Coronary artery (tissue), 2 donors: ENCODE results near the gene SIX4.
A peak's percentile ranks its signal among the peaks of the same experiment; 100 is the strongest.
"Not testable (repeated sequence)": the region's sequence is repeated elsewhere in the genome, so short reads cannot be mapped to it uniquely, and the experiment has no call there.

Experiments used
- DNase-seq: peaks from one replicate; pipeline ENCODE4 v3.0.0-alpha.2; 2017; ENCODE audit warnings: low spot score
- H3K27ac ChIP-seq, 2 donors: fragments of 200-600 bp; sonication (generic); one replicate each; pipeline ENCODE4 v1.5.1; 2016 to 2019
- H3K4me3 ChIP-seq: fragments of 200-600 bp; sonication (generic); 2 replicates; pipeline ENCODE4 v1.5.1; 2016; ENCODE audit warnings: mild to moderate bottlenecking, moderate library complexity
- TF ChIP-seq, protein P1 (sequence below): fragments of 200-600 bp; sonication (generic); IDR thresholded peaks from one replicate; pipeline ENCODE4 v1.5.1; 2019; ENCODE audit warnings: antibody characterized with exemption

Gene SIX4

DNA sequence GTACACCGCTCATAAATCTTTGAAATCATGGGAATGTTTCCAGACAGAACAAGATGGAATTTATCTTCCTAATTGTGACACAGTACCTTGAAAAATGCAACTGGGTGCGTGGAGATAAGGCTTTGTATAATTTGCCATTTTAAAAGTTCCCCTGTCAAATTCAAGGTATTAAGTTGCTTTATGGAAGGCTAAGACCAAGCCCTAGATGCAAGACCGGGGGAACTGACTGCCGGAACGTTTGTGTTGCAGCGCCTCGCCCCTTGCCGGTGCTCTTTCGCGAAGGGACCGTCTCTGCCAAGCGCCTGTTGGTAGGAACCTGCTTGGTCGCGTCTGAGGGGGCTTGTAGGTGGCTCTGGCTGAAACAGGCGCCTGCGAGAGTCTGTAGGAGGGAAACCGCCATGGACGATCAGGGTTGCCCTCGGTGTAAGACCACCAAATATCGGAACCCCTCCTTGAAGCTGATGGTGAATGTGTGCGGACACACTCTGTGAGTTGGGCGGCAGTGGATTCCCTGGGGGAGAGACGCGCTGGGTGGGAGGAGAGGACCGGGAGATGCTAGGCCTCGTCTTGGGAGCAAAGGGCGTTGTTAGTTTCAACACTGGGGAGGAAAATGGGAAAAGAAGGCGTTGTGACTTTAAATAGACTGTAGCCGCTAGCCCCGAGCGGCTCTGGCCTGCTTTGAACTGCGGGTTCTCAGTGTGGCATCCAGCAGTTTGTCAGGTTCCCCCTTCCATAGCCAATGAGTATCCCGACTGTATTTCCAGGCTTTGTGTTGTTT lies 10.5 kb upstream of the SIX4 start, which contains the start of gene MNAT1:
TSS of gene MNAT1 (plus strand) at position 297 of the 778 bp plus-strand sequence. CDS start at position 399, 102 bp downstream.
- Histone ChIP-seq H3K27ac (peak within 1 kb of the TSS; percentile 80 to 82), H3K4me3 (peak within 1 kb of the TSS; percentile 88)
- TF ChIP-seq, protein P1, sequence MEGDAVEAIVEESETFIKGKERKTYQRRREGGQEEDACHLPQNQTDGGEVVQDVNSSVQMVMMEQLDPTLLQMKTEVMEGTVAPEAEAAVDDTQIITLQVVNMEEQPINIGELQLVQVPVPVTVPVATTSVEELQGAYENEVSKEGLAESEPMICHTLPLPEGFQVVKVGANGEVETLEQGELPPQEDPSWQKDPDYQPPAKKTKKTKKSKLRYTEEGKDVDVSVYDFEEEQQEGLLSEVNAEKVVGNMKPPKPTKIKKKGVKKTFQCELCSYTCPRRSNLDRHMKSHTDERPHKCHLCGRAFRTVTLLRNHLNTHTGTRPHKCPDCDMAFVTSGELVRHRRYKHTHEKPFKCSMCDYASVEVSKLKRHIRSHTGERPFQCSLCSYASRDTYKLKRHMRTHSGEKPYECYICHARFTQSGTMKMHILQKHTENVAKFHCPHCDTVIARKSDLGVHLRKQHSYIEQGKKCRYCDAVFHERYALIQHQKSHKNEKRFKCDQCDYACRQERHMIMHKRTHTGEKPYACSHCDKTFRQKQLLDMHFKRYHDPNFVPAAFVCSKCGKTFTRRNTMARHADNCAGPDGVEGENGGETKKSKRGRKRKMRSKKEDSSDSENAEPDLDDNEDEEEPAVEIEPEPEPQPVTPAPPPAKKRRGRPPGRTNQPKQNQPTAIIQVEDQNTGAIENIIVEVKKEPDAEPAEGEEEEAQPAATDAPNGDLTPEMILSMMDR, result no peak
- peak; percentile 86 for DNase-seq

- DNase-seq, result no peak
- TF ChIP-seq, protein P1, result no peak
Observed at GRCh38 chr14:60732840-60733483, 8.8 kb upstream of the SIX4 start.

DNA sequence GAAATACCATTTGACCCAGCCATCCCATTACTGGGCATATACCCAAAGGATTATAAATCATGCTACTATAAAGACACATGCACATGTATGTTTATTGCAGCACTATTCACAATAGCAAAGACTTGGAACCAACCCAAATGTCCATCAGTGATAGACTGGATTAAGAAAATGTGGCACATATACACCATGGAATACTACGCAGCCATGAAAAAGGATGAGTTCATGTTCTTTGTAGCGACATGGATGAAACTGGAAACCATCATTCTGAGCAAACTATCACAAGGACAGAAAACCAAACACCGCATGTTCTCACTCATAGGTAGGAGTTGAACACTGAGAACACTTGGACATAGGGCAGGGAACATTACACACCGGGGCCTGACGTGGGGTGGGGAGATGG lies 7.1 kb upstream of the SIX4 start:
- H3K27ac ChIP-seq, DNase-seq, H3K4me3 ChIP-seq: not testable (repeated sequence)

More at GRCh38 chr14:60732840-60733483, 8.8 kb upstream of the SIX4 start:
- H3K4me3 ChIP-seq, result no peak overlapping the region
- no peak overlapping the region for H3K27ac ChIP-seq

- DNase-seq, result peak; percentile 74
- H3K4me3 ChIP-seq, result peak overlapping the region; percentile 78
- H3K27ac ChIP-seq, result peak overlapping the region; percentile 52 to 64
- TF ChIP-seq, protein P1, result no peak
Observed at GRCh38 chr14:60723116-60723906, 840 bp downstream of the SIX4 start.

GRCh38 chr14:60722357-60723115 lies 1.6 kb downstream of the SIX4 start:
- DNase-seq, result no peak
- Histone ChIP-seq H3K4me3 (peak overlapping the region; percentile 78), H3K27ac (peak overlapping the region; percentile 52 to 64)
- TF ChIP-seq, protein P1, result no peak

DNA sequence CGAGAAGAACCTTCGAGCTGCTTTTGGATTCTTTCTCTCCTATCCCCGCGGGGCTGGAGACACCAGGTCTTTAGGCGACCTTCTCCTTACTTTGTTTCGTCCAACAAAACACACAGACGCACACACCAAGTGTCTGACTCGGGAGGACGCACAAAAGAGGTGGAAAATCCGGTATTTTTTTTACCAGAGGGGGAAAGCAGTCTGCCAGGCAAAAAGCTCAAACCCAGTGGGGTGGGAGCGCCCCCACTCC lies 2.1 kb downstream of the SIX4 start:
- no peak overlapping the region for H3K27ac ChIP-seq
- TF ChIP-seq, protein P1, result no peak
- peak overlapping the region; percentile 78 for H3K4me3 ChIP-seq
- DNase-seq, result no peak
